NCI-H1092 (cell line): ENCODE measurements around the gene FOXO3B.
"Not testable (repeated sequence)": the region's sequence is repeated elsewhere in the genome, so short reads cannot be mapped to it uniquely, and the experiment has no call there.

Experiments
- DNase-seq: peaks from one replicate; lab custom pipeline; 2025; lab: John Stamatoyannopoulos, UW

The FOXO3B gene

GRCh38 chr17:18681767-18682571 is at the start of gene FOXO3B:
TSS of gene FOXO3B (minus strand) at chr17:18682314. CDS start at chr17:18681651, 663 bp downstream.
- peak; percentile 94 for DNase-seq

- not testable (repeated sequence) for DNase-seq
These were observed 41.4 kb upstream of the FOXO3B start for GRCh38 chr17:18723509-18723908.

- not testable (repeated sequence) for DNase-seq
These were observed 40.5 kb upstream of the FOXO3B start for GRCh38 chr17:18722612-18723011.

- not testable (repeated sequence) for DNase-seq
These were observed 39.8 kb upstream of the FOXO3B start for GRCh38 chr17:18721775-18722547.

- DNase-seq: not testable (repeated sequence)
These were observed 37.5 kb upstream of the FOXO3B start for GRCh38 chr17:18719428-18720110.

GRCh38 chr17:18718643-18719427 is 36.7 kb upstream of the FOXO3B start:
- not testable (repeated sequence) for DNase-seq

- peak; percentile 5 for DNase-seq
These were observed 30.4 kb upstream of the FOXO3B start for GRCh38 chr17:18712354-18712999.

GRCh38 chr17:18708215-18708614 is 26.1 kb upstream of the FOXO3B start:
- not testable (repeated sequence) for DNase-seq

GRCh38 chr17:18705955-18706354 is 23.8 kb upstream of the FOXO3B start:
- DNase-seq: not testable (repeated sequence)

GRCh38 chr17:18698473-18699103 is 16.5 kb upstream of the FOXO3B start:
- not testable (repeated sequence) for DNase-seq

GRCh38 chr17:18695143-18695542 is 13.0 kb upstream of the FOXO3B start:
- DNase-seq: not testable (repeated sequence)

- DNase-seq: not testable (repeated sequence)
These were observed 554 bp upstream of the FOXO3B start for GRCh38 chr17:18682668-18683067.

- DNase-seq: not testable (repeated sequence)
These were observed 4.7 kb downstream of the FOXO3B start for GRCh38 chr17:18677381-18677780.

- DNase-seq: not testable (repeated sequence)
These were observed 5.2 kb downstream of the FOXO3B start for GRCh38 chr17:18676928-18677327.

- DNase-seq: not testable (repeated sequence)
These were observed 9.5 kb downstream of the FOXO3B start for GRCh38 chr17:18672395-18673227.

GRCh38 chr17:18668625-18669024 is 13.5 kb downstream of the FOXO3B start:
- DNase-seq: not testable (repeated sequence)

- DNase-seq: not testable (repeated sequence)
These were observed 14.6 kb downstream of the FOXO3B start for GRCh38 chr17:18667535-18667934.

GRCh38 chr17:18666326-18666725 is 15.8 kb downstream of the FOXO3B start:
- DNase-seq: not testable (repeated sequence)

- not testable (repeated sequence) for DNase-seq
These were observed 20.0 kb downstream of the FOXO3B start for GRCh38 chr17:18661924-18662624.
